ENCODE data around the gene GALK2. TPM values are rescaled to one million over a fixed set of nuclear protein-coding genes. Genes with fewer than 3 reads are reported as not detected.

The GALK2 gene
- total RNA-seq, 1 experiment from 2014 or later, result 13.7 TPM

- no CpG with 5 or more reads among the region's 5 CpGs for WGBS (ENCODE audit: extremely low coverage, insufficient read length, low lambda C conversion rate)
- H3K79me2 ChIP-seq (ENCODE audit: insufficient read depth, low read length), result no peaks in the 10 kb centered on the region
- H2AFZ ChIP-seq (ENCODE audit: low read length), result no peak overlapping the region
- H2BK20ac ChIP-seq (ENCODE audit: low read depth, low read length, poor library complexity, severe bottlenecking), result no peak overlapping the region
- H3K56ac ChIP-seq (ENCODE audit: insufficient read length, low read depth, low read length), result no peak overlapping the region
- no peak overlapping the region for H2BK15ac ChIP-seq (ENCODE audit: low read depth, low read length)
- no peak overlapping the region for H3K14ac ChIP-seq (ENCODE audit: insufficient read depth, low read length)
- Mint-ChIP-seq H3K4me1 (no peaks in the 10 kb centered on the region), H3K27me3 (ENCODE audit: low read depth) (no peaks in the 10 kb centered on the region), H3K27ac (no peak overlapping the region), H3K4me3 (no peak overlapping the region), H3K9me3 (no peaks in the 10 kb centered on the region), H3K36me3 (ENCODE audit: insufficient read depth in 1 of 3, low read depth in 3 of 3) (peaks cover 22 to 60% (median 52%) of the 10 kb centered on the region in 3 experiments; a peak in 6 of 7 replicates)
- no peak overlapping the region for H2BK120ac ChIP-seq (ENCODE audit: low read depth, low read length, poor library complexity, severe bottlenecking)
- DNase-seq, result no peak
- H3K4ac ChIP-seq (ENCODE audit: low read depth, low read length), result no peak overlapping the region
- H3K9me3 ChIP-seq (ENCODE audit: control insufficient read depth, low read depth, low read length), result no peaks in the 10 kb centered on the region
- no peak overlapping the region for H3K27ac ChIP-seq (ENCODE audit: insufficient read length, low read depth, low read length)
- no peaks in the 10 kb centered on the region for H4K20me1 ChIP-seq (ENCODE audit: control insufficient read depth, insufficient read depth, insufficient read length)
- H2AK5ac ChIP-seq (ENCODE audit: insufficient read length, low read length), result no peak overlapping the region
- no peak overlapping the region for H3T11ph ChIP-seq (ENCODE audit: low read length)
- H3K23ac ChIP-seq (ENCODE audit: insufficient read length, low read depth, low read length), result no peak overlapping the region
- no peaks in the 10 kb centered on the region for H3K79me1 ChIP-seq (ENCODE audit: insufficient read depth, low read depth, low read length, poor library complexity, severe bottlenecking)
- H4K91ac ChIP-seq (ENCODE audit: insufficient read length, low read depth, low read length), result no peak overlapping the region
- H3K9ac ChIP-seq (ENCODE audit: extremely low read depth, insufficient read length, low read length), result no peak overlapping the region
- no peak overlapping the region for H3K18ac ChIP-seq (ENCODE audit: insufficient read length, low read depth, low read length)
- TF ChIP-seq CTCF (conservative IDR thresholded peaks at IDR 0.05), result no peak
- H2BK5ac ChIP-seq (ENCODE audit: insufficient read length, low read length), result no peak overlapping the region
- H3K23me2 ChIP-seq (ENCODE audit: insufficient read length, low read depth, low read length, poor library complexity, severe bottlenecking), result no peaks in the 10 kb centered on the region
- H4K8ac ChIP-seq (replicated peaks; ENCODE audit: insufficient read length, low read depth, low read length), result no peak overlapping the region
- no peak overlapping the region for H3K4me2 ChIP-seq (ENCODE audit: insufficient read depth, insufficient read length, low read length)
- no peaks in the 10 kb centered on the region for H3K27me3 ChIP-seq (ENCODE audit: insufficient read depth, low read length)
- H4K5ac ChIP-seq (ENCODE audit: insufficient read length, low read depth, low read length), result no peak overlapping the region
- no peaks in the 10 kb centered on the region for H3K4me1 ChIP-seq (ENCODE audit: insufficient read depth, low read length)
- no peak overlapping the region for H2BK12ac ChIP-seq (ENCODE audit: insufficient read length, low read depth, low read length)
Observed at GRCh38 chr15:49134683-49135341, 35.2 kb upstream of the GALK2 start.
